ENCODE results near the gene PCDHGB6. TPM values are rescaled to one million over a fixed set of nuclear protein-coding genes. Genes with fewer than 3 reads are reported as not detected.
"Not testable (repeated sequence)": the region's sequence is repeated elsewhere in the genome, so short reads cannot be mapped to it uniquely, and the experiment has no call there.

PCDHGB6 gene
- total RNA-seq, 4 donors from 2014 or later: 1.4 to 5.7 (median 4.2) TPM

- not testable (repeated sequence) for DNase-seq, H3K4me1 ChIP-seq, H3K36me3 ChIP-seq
- peaks cover 23 to 100% (median 94%) of the 10 kb centered on the region in 3 donors for H3K9me3 ChIP-seq
- H3K27ac ChIP-seq: peak within 1 kb of the TSS in 2 of 4 donors; percentile 51 to 56
- peak; percentile 23 to 67 (median 58) for TF ChIP-seq CTCF (IDR thresholded peaks at IDR 0.05)
- peaks cover 0 to 51% (median 0%) of the 10 kb centered on the region in 4 donors for H3K27me3 ChIP-seq
- intact Hi-C loops (cut with DNase I): loop anchor here (10.0 kb wide), 2 partner anchors 107 to 137 kb away; no protein-coding TSS in a partner anchor
- H3K4me3 ChIP-seq: peak within 1 kb of the TSS in 3 of 4 donors; percentile 42 to 57 (median 45)
- 20 to 22% methylated on average over 17 to 22 of the region's 47 CpGs for WGBS, 2 donors
These were observed 9.8 kb downstream of the PCDHGB6 start, which contains the start of gene PCDHGB7 for GRCh38 chr5:141417494-141418172. Gene PCDHGB7, plus strand, starts transcription at chr5:141417677. Its CDS starts 183 bp downstream, at chr5:141417860.

GRCh38 chr5:141419074-141419880 is 11.5 kb downstream of the PCDHGB6 start:
- Histone ChIP-seq H3K36me3 (peaks cover 0 to 9% (median 0%) of the 10 kb centered on the region in 3 donors), H3K27ac (no peak overlapping the region), H3K27me3 (peaks cover 0 to 47% (median 0%) of the 10 kb centered on the region in 4 donors), H3K9me3 (peaks cover 23 to 100% (median 92%) of the 10 kb centered on the region in 3 donors), H3K4me3 (peak overlapping the region in 1 of 4 donors; percentile 57), H3K4me1 (peaks cover 0 to 8% (median 0%) of the 10 kb centered on the region in 3 donors)
- intact Hi-C loops (cut with DNase I): loop anchor here (10.0 kb wide), 2 partner anchors 106 to 136 kb away; no protein-coding TSS in a partner anchor
- no peak for DNase-seq
- TF ChIP-seq CTCF (IDR thresholded peaks at IDR 0.05) (no peak), POLR2A (IDR thresholded peaks at IDR 0.05) (no peak)
- WGBS, 2 donors: 34 to 47% methylated on average over 8 to 14 of the region's 74 CpGs

GRCh38 chr5:141420855-141421488 is 13.2 kb downstream of the PCDHGB6 start, which contains the start of gene PCDHGA11:
Gene PCDHGA11, plus strand, starts transcription at chr5:141421051. Its CDS starts 177 bp downstream, at chr5:141421228.
- H3K4me3 ChIP-seq: peak within 1 kb of the TSS in 3 of 4 donors; percentile 24 to 58 (median 31)
- H3K27ac ChIP-seq: no peak within 1 kb of the TSS
- 13 to 28% methylated on average over 16 to 31 of the region's 42 CpGs for WGBS, 2 donors
- DNase-seq: no peak
- H3K4me1 ChIP-seq: peaks cover 0 to 8% (median 0%) of the 10 kb centered on the region in 3 donors
- H3K9me3 ChIP-seq: peaks cover 23 to 100% (median 92%) of the 10 kb centered on the region in 3 donors
- peaks cover 0 to 9% (median 0%) of the 10 kb centered on the region in 3 donors for H3K36me3 ChIP-seq
- H3K27me3 ChIP-seq: peaks cover 0 to 36% (median 0%) of the 10 kb centered on the region in 4 donors
- intact Hi-C loops (cut with DNase I): no loop called here
- TF ChIP-seq CTCF (IDR thresholded peaks at IDR 0.05) (peak in 5 of 6 experiments; percentile 15 to 44 (median 24)), POLR2A (IDR thresholded peaks at IDR 0.05) (no peak)

- Histone ChIP-seq H3K27me3 (peaks cover 0 to 36% (median 0%) of the 10 kb centered on the region in 4 donors), H3K27ac (no peak overlapping the region), H3K4me1 (peaks cover 0 to 8% (median 0%) of the 10 kb centered on the region in 3 donors), H3K9me3 (peaks cover 23 to 100% (median 93%) of the 10 kb centered on the region in 3 donors), H3K36me3 (peaks cover 0 to 9% (median 0%) of the 10 kb centered on the region in 3 donors), H3K4me3 (peak overlapping the region in 3 of 4 donors; percentile 24 to 58 (median 31))
- intact Hi-C loops (cut with DNase I): no loop called here
- TF ChIP-seq POLR2A (IDR thresholded peaks at IDR 0.05) (no peak), CTCF (IDR thresholded peaks at IDR 0.05) (no peak)
- no peak for DNase-seq
- 14 to 16% methylated on average over 12 to 13 of the region's 13 CpGs for WGBS, 2 donors
These were observed 13.7 kb downstream of the PCDHGB6 start for GRCh38 chr5:141421489-141421855.
